Cardiac septum (tissue), 1 donor: ENCODE results near the gene LRBA. TPM values are rescaled to one million over a fixed set of nuclear protein-coding genes. Genes with fewer than 3 reads are reported as not detected.

Experiments
- DNase-seq: peaks from one replicate; pipeline ENCODE4 v3.0.0-alpha.2; 2020; ENCODE audit warnings: low spot score
- intact Hi-C: fragments of 100-400 bp; cut with DNase I; formaldehyde crosslinking; loops from one replicate; pipeline ENCODE4 v1.14.0; 2022
- total RNA-seq: library from RNA; stranded (reverse); fragmentation: NEBNext Ultra II Directional; extraction: Animal tissue kit (Norgen Biotek cat#: 25700); gene quantifications from one replicate; pipeline ENCODE4 v1.2.1, GENCODE V29; 2021
- donor health status: DM: no; HTN: no; CAD: no.

The LRBA gene
- total RNA-seq, 1 donor from 2014 or later: 22.7 TPM

DNA sequence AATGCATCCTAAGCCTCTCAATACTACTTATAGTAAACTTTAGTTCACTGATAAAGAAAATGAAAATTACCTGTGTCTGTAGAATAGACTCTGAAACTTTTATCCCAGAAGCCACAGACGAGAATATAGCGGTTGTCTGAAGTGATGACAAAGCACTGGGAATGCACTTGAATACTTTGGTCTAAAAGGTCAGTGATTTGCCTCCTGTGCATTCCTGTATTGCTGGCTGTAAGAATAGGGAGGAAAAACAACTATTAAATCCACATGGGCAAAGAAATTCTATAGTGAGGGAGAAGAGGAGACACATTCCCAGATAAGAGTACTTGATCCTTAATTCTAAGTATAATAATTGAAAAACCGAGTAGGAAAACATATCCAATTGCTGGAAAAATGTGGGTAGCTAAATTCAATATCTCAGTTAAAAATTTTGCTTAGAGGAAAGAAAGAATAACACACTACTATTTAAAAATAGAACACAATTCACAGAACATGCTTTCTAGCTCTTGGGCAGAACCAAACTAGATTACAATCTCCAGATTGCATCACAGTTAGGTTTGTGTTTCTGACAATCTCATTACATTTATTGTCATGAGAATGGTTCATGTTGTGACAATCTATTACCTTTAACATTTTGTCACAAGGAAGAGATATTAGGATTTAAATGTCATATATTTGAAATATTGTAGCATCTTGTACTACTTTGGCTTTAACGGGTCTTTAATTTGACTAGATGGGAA is 704.8 kb downstream of the LRBA start:
- intact Hi-C loops: loop anchor here (10.0 kb wide), 1 partner anchor 274 kb away; the partner anchor contains the start of gene MAB21L2

DNA sequence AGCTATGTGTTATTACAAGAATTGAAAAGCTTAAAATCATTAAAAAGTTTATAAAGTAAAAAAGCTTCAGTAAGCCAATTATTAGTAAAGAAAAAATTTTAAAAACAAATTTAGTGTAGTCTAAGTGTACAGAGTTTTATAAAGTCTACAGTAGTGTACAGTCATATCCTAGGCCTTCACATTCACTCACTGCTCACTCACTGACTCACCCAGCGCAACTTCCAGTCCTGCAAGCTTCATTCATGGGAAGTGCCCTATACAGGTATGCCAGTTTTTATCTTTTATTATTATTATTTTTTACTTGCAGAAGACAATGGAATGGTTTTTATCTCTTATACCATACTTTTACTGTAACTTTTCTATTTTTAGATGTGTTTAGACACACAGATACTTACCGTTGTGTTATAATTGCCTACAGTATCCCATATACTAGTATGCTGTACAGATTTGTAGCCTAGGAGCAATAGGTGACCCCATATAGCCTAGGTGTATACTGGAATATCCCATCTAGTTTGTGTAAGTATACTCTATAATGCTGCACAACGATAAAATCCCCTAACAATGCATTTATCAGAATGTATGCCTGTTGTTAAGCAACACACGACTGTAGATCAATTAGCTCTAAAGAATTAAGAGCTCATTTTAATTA is 706.1 kb downstream of the LRBA start:
- intact Hi-C loops: no loop called here
- DNase-seq: no peak

More for the DNA sequence above, 704.8 kb downstream of the LRBA start:
- DNase-seq: no peak

DNA sequence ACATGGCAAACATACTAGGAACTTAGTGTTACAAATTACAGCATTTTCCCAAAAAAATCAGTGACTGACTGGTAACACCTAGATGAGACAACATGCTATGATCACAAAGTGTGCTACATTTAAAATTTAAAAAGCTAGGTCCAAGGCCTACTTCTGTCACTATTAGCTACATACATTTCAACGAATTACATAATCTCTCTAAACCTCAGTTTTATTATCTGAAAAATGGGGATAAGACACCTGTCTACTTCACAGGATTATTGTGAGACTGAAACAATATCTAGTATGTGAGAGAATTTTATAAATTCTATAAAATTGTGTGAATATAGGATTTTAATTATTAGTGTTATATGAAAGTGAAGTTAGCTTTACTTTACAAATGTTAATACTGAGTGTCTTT is 708.4 kb downstream of the LRBA start:
- DNase-seq: no peak
- intact Hi-C loops: no loop called here

DNA sequence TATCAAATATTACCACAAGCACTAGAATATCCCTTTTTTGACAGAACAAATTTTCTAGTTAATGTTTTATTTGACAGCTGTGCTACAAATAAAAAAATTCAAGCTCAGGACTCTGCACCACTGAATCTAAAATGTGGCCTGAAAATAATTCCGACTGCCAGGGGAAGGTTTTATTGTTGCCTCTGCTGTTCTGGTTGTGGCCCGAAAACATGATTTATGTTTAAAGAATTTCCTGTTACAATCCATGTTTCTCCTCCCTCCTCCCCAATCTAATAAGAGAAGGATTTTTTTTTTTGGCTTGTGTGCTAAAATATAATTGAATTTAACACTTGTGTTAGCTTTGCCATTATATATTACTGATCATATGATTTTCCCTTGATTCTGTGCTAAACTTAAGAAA is 709.1 kb downstream of the LRBA start:
- intact Hi-C loops: no loop called here
- DNase-seq: no peak

DNA sequence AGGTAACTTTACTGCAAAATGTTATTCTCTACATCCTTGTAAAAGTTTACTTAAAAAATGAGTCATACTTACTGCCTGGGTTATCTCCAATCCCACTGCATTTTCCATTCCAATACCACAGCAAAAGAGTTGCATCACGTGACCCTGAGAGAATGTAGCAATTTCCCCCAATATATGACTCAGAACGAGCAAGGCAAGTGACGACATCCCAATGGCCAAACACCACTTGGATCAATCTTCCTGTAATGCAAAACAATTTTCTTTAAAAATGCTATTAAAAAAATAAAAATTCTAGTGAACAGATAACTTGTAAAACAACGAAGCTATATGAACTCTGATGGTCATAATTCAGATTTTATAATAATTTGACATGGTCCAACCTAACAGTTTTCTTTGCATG is 712.5 kb downstream of the LRBA start:
- no peak for DNase-seq
- intact Hi-C loops: no loop called here

DNA sequence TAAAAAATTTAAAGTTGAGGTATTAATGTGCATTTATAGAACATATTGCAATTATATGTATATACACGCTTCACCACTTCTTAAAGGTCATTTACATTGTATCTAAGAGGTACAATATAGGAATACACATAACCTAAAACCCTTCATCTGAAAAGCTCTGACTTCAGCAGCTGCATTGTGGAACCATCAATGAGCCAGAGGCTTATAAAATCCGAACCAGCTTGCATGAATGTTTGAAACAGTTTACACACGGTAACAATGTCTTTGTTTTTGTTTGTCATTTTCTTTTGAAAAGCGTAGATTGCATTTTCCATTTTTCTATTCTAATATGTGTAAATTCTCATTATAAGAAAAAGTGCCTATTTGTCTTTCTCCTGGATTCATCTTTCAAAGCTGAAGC is 715.3 kb downstream of the LRBA start:
- no peak for DNase-seq
- intact Hi-C loops: loop anchor here (2.0 kb wide), 1 partner anchor 569 kb away; no protein-coding TSS in a partner anchor

DNA sequence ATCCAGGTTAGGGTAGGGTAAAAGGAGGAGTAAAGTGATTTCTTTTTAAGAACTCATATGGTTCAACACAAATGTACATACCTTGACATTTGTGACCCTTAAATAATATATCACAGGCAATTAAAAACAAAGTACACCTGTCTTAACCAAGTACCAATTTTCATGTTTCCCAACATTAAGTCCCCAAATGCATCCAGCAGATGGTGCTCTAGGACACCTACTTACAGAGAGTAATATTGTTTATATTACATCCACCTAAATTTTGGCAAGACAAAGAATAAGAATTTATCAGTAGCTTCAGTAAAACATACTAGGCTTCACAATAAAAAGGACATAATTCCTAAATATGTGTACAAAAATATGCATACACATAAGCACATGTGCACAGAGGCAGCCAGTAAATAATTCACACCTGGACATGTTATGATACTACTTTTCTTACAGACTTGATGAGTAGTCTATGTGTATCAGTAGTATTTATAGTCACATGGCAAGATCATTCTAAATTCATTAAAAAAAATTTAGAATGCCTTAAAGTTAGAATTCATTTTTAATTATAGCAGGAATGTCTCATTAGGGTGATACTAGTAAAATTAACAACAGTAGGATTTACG is 717.1 kb downstream of the LRBA start:
- no peak for DNase-seq
- intact Hi-C loops: loop anchor here (2.0 kb wide), 1 partner anchor 571 kb away; no protein-coding TSS in a partner anchor

DNA sequence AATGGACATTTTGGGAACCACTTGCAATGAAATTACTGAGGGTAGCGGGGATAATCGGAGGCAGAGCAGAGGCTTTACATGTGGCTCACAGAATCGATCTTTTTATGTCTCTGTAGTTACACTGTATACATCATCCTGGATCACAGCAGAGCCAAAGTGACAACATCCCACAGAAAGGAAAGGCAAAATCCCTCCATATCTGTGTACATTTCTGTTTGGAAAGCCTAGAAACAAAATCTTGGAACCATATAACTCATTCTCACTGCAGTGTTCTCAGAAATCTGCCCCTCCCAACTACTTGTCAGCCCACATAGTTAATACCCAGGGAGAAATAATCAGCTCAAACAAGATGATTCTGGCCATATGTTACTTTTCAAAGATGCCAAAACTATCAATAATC is 725.2 kb downstream of the LRBA start:
- intact Hi-C loops: no loop called here
- no peak for DNase-seq

DNA sequence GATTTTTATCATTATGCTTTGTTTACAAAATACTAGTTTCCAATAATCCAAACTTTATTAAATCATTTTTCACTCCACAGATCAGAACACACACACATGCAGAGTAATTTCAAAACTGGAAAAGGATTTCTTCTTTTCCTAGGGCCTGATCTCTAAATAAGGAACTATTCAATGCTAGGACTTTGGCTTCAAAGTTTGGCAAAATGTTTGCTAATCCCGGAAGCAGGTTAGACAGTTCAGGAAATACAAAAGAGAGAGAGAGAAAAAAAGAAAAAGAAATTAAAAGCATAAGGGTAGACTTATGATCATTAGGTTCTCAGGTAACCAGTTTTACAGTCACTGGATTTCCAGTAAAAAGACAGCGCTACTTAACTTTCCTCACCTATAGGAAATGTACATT is 725.9 kb downstream of the LRBA start:
- intact Hi-C loops: no loop called here
- DNase-seq: no peak

DNA sequence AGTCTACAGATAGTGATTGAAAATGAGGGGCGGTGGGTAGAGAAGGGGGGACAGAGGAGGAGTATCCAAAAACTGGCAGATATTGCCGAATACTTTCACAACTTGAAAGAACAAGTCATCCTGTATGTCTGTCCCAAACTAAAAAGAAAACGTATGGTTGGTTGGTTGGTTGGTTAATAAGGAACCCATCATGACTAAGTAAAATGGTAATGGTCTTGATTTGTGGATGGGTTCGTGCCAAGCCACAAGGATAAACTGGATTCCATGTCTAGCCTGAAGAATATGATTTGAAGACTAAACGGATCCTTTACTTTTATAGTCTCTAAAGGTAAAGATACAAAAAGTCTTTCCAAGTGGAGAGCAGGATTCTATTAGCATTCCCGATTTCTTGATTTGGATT is 728.4 kb downstream of the LRBA start:
- DNase-seq: no peak
- intact Hi-C loops: no loop called here

DNA sequence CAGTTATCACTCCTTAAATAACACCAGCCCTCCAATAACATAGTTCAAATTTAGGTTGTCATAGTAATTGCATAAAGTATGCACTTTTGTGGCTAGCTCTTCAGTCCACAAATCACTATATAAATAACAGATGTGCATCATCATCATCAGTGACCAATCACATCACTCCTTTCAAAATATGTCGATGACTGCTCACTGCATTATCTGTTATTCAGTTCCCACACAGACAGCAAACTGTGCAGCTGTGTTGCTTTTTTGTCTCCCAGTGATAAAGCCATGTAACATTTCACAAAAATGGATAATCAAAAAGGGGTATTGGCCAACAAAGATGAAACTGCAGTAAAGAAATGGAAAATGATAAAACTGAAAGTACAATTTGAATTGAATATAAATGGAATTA is 731.4 kb downstream of the LRBA start:
- no peak for DNase-seq
- intact Hi-C loops: no loop called here

DNA sequence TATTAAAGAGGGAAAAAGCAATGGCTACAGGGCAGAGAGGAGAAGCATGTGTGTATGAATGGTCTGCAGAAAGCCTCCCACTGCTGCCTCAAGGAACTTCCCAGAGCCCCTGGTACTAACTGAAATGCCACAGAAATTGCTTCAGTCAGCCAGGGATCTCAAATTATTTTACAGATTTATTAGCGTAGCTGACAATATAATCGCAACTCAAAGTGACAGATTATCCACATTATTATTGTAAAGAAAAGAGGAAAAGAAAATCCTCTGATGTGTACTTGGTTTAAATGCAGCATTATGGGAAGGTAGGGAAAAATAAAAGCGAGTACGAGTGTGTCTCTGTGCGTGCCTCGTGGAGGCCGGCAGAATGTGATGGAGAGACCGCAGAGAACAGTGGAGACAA is 734.1 kb downstream of the LRBA start:
- no peak for DNase-seq
- intact Hi-C loops: no loop called here

DNA sequence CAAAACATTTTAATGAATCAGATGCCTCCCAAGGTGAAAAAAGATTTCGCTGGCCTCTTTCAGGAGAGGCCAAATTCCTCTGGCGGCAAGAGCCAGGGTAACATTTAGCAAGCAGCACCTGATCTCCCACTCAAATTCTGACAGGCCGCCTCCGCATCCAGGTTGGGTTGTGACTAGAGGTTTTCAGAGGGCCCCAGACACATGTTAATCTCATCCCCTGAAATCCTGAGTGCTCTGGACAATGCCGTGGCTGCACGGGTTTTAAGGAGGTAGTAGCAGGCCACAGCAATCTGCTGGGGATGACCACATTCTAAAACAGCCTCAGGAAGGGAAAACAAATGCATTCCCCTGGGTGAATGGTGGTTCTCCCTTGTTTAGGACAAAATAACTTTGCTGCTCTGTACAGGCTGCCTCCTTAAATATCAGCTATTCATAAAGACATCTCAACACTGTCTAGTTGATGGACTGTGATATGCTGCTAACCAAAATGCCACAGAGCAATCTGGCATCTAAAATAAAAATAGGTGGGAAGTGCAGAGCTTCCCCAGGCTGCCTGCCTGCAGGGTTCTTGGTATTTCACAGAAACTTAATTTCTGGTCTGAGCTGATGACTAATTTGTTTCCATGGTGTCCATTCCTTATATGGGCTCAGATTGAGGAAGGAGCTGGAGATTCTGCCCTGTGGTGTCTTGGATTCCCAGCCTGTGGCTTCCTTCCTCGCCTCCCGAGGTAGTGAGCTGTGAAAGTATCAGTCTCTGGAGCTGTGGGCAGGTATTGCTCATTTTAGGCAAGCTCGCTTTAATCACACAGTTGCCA is 734.8 kb downstream of the LRBA start:
- DNase-seq: no peak
- intact Hi-C loops: no loop called here

DNA sequence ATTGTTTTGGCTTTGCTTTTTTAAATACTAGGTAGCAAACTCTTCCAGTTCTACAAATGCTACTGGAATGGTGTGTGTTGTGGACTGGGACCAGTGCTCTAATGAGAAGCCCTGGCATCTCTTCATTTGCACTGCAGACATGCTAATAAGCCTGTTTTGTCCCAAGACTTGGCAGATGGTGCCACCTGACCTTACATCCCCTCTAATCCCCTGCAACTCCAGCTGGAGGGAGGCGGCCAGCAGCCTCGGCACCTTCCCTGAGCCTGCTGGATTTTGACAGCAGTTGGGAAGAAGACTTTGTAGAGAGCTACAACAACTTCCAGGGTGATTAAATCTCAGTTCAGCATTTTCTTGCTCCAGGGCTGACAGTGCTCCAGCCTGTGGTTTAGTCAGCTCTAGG is 736.9 kb downstream of the LRBA start:
- DNase-seq: no peak
- intact Hi-C loops: no loop called here

DNA sequence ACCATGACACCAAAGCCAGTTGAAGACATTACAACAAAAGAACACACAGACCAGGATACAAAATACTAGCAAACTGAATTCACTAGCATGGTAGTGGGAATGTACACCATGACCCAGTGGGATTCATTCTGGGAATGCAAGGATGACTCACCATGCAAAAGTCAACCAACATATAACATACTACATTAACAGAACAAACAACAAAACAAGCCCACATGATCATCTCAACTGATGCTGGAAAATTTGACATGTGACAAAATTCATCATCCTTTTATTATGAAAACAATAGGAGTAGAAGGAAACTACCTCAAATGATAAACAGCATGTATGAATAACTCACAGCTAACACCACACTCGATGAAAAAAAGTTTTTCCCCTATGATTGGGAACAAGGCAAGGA is 746.6 kb downstream of the LRBA start:
- no peak for DNase-seq
- intact Hi-C loops: no loop called here

DNA sequence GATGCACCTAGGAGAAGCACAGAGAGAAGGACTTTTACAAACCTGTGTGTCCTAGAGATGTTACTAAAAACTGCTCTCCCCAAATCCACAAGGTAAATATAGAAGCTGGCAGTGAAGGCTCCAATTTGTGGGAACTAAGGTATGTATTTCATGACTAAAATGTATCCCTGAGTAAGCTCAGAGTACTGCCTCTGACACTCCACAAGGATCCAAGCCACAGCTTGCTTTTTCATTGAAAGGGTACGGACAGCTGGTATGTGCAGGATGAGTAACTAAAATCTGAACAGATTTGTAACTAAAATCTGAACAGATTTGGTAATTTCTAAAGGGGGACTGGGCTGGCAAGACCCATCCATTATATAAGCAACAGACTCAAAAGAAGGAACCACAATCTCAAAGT is 749.3 kb downstream of the LRBA start:
- intact Hi-C loops: no loop called here
- DNase-seq: no peak

DNA sequence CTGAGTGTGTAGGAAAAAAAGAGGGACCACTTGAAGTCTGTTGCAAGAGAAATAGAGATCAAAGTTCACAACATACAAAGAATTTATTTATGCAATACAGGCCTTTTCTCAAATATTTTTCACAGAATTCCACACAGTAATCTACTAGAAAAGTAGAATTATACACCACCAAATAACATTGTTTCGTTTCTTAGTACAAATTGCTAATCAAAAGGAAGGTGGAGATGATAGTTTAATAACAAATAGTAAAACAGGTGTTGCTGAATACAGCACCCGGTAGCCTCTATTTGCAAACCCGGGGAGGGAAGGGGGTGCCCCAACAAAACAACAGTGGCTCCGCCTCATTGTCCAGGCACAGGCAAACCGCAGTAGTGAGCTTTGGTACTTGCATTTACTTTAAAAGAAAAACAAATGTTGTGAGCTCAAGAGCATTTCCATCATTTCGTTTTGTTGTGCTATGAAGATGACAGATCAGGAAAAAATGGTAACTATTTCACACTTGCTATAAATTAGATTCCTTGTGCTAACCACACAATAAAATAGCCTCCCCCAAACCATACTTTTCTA is 750.4 kb downstream of the LRBA start:
- intact Hi-C loops: no loop called here
- no peak for DNase-seq

DNA sequence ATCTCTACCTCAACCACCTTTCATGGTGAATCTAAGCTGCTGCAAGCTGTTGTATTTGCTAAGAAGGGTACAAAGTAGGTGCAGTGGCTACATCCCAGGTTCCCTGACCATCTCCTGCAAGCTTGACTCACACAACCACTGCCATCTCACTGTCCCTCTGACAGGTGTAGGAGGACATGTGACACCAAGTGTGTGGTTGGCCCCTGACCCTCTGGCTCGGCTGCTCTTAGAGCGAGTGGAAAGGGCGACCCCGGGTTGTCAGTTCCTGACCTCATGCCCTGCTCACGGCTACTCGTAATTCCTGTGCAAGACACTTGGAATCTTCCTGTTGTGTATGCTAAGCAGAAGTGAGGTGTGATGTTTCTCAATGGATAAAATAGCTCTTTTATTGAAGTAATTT is 752.5 kb downstream of the LRBA start:
- no peak for DNase-seq
- intact Hi-C loops: no loop called here

DNA sequence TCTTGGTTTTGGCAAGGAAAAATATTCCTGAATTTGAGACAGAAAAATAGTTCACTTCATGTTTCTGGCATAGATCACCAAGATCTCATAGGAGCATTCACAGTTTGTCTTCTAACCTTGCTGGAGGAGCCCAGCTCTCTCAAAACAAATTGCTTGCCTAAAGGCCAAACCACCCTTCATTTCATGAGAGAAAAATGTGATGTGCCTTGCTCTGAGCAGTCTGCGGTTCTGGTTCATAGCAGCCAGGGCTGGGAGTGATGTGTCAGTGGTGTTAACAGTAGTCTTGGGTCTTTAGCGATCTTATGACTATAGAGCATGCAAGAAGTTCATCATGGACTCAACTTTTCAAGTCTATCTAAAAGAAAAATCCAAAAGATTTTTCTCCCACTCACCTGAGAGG is 753.5 kb downstream of the LRBA start:
- intact Hi-C loops: no loop called here
- DNase-seq: no peak
